ENCODE data around the gene WDR31.

WDR31 gene

GRCh38 chr9:113290052-113290607, 49.9 kb downstream of the WDR31 start:
- no peak for DNase-seq

GRCh38 chr9:113289091-113289490, 51.0 kb downstream of the WDR31 start:
- DNase-seq, result no peak

- no peak for DNase-seq
Measured at GRCh38 chr9:113281356-113281755, 58.7 kb downstream of the WDR31 start.

GRCh38 chr9:113278840-113279239, 61.2 kb downstream of the WDR31 start:
- no peak for DNase-seq

- DNase-seq, result peak; percentile 97
Measured at GRCh38 chr9:113275157-113276131, 64.6 kb downstream of the WDR31 start, which contains the start of the genes CDC26 and PRPF4. CDC26 (minus strand) TSS chr9:113275572; CDS start chr9:113272507, 3,065 bp downstream. PRPF4 (plus strand) TSS chr9:113275658; CDS start chr9:113275744, 86 bp downstream.

- peak; percentile 76 for DNase-seq
Measured at GRCh38 chr9:113274474-113275156, 65.5 kb downstream of the WDR31 start.

- DNase-seq, result no peak
Measured at GRCh38 chr9:113269871-113270270, 70.2 kb downstream of the WDR31 start.

- peak; percentile 13 for DNase-seq
Measured at GRCh38 chr9:113269355-113269754, 70.7 kb downstream of the WDR31 start.

- no peak for DNase-seq
Measured at GRCh38 chr9:113267911-113268566, 72.0 kb downstream of the WDR31 start.

- DNase-seq, result no peak
Measured at GRCh38 chr9:113266174-113266573, 73.9 kb downstream of the WDR31 start.

All from activated CD4-positive, alpha-beta T cell treated with anti-CD3 and anti-CD28 coated beads, Interleukin-2, Interleukin-6, amounts not matched to agents 100 ng/mL and 50 ng/mL, durations not matched to agents 16 hours and 8 hours (primary cell).